IPS-18a (cell line): ENCODE results near the gene SSPN.

Experiments
- H3K27ac ChIP-seq: one replicate; pipeline ENCODE4 v1.5.1; 2013; ENCODE audit warnings: low read length
- H3K27me3 ChIP-seq: one replicate; pipeline ENCODE4 v1.6.1; 2013; ENCODE audit warnings: mild to moderate bottlenecking, low read length; ENCODE audit not compliant: control insufficient read depth, insufficient read depth
- H3K36me3 ChIP-seq: one replicate; pipeline ENCODE4 v1.6.1; 2013; ENCODE audit warnings: low read depth, low read length; ENCODE audit not compliant: control insufficient read depth
- H3K4me1 ChIP-seq: one replicate; pipeline ENCODE4 v1.6.1; 2013; ENCODE audit warnings: low read depth, low read length; ENCODE audit not compliant: control insufficient read depth
- H3K4me3 ChIP-seq: one replicate; pipeline ENCODE4 v1.5.1; 2013; ENCODE audit warnings: low read length
- H3K9ac ChIP-seq: one replicate; pipeline ENCODE4 v1.6.1; 2013; ENCODE audit warnings: mild to moderate bottlenecking, low read length, moderate library complexity
- H3K9me3 ChIP-seq: one replicate; pipeline ENCODE4 v1.6.1; 2013; ENCODE audit warnings: low read depth, low read length; ENCODE audit not compliant: control insufficient read depth

Gene SSPN

DNA sequence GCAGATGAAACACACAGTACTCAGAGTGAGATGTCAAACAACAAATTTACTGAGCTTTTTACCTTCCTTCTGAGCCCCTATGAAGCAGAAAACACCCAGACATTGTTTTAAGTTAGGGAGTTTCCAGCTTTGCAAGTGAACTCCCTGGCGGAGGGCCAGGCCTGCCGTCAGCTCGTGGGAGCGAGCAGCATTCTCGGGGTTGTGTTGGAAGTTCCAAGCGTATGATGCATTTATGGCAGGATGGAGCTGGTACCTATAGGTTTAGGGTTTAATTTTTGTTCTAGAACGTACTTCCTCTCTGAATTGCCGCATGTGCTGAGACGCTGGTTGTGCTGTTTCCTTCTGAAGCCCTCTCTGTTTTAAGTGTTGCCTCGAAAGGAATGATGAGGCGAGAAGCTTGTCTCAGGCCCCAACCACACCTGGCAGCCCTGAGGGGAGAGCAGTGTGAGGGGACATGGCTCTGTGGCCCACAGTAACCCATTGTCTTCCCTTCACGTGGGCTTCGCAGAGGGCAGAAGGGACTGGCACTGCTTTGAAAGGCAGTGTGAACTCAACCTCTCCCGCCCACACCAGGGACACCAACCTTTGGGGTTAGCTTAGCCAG is 76.6 kb downstream of the SSPN start:
- no peaks in the 10 kb centered on the region for H3K27me3 ChIP-seq
- peaks cover 2% of the 10 kb centered on the region for H3K4me1 ChIP-seq
- no peaks in the 10 kb centered on the region for H3K9me3 ChIP-seq
- no peaks in the 10 kb centered on the region for H3K36me3 ChIP-seq
- H3K27ac ChIP-seq, result no peak overlapping the region
- no peak overlapping the region for H3K9ac ChIP-seq
- no peak overlapping the region for H3K4me3 ChIP-seq

- no peaks in the 10 kb centered on the region for H3K27me3 ChIP-seq
- peaks cover 2% of the 10 kb centered on the region for H3K4me1 ChIP-seq
- H3K9me3 ChIP-seq, result no peaks in the 10 kb centered on the region
- H3K27ac ChIP-seq, result no peak overlapping the region
- no peak overlapping the region for H3K4me3 ChIP-seq
- H3K36me3 ChIP-seq, result no peaks in the 10 kb centered on the region
- H3K9ac ChIP-seq, result no peak overlapping the region
Measured at GRCh38 chr12:26272851-26273250, 77.5 kb downstream of the SSPN start.

DNA sequence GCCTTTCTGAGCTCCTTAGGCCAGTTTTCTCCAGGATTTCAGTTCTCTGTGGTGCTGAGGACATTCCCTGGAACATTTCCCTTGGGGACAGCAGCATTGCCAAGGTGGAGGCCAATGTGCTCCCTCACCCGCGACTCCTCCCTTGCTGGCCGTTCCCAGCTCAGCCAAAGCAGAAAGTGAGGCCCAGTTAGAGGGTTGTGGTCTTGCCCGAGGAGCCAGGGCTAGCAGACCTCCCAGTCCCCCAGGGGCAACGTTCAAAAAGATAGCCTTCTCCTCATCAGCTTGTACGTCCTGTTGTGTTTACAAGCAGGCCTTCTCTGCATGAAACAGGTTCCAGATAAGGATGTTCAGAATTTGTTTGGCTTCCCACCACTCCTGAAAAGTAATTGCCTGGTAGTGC is 78.4 kb downstream of the SSPN start:
- Histone ChIP-seq H3K4me1 (peaks cover 2% of the 10 kb centered on the region), H3K27ac (no peak overlapping the region), H3K27me3 (no peaks in the 10 kb centered on the region), H3K9ac (no peak overlapping the region), H3K4me3 (no peak overlapping the region), H3K9me3 (no peaks in the 10 kb centered on the region), H3K36me3 (no peaks in the 10 kb centered on the region)

DNA sequence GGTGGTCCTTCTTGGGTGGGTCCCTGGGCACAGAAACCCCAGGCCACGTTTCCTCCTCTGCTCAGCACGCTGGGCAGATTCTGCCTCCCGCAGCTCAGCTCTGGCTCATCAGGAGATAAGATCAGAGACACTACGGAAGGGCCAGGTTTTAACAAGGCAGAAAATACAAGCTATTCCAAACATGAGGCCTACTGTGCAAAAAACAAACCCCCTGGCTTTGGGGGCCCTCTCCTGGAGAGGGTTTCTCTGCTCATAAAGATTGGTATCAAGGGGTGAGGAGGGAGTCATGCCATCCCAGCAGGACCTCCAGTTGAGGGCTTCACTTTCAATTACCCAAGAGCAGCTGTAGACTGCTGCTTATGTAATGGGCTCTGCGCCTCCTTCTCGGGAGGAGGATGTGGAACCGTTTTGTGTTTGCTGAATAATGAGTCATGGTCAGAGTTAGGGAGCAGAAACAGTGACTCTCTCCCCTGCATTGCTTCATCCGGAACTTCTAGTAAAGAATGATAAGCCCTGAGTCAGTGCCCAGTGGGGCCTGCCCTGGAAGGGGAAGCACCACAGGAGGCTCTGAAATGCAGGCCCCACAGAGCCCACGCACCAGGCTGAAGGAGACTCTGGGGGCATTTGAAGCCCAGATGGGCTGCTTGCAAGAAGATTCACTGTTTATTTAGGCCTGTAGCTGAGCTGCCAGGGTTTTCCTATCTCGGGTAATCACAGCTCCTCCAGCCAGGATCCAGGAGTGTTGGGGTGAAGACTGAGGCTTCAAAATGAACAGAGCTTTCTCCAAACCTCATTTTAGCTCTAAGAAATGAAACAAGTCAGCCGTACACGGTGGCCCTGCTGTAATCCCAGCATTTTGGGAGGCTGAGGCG is 79.3 kb downstream of the SSPN start:
- Histone ChIP-seq H3K27me3 (no peaks in the 10 kb centered on the region), H3K9me3 (no peaks in the 10 kb centered on the region), H3K27ac (no peak overlapping the region), H3K4me1 (peaks cover 2% of the 10 kb centered on the region), H3K4me3 (no peak overlapping the region), H3K9ac (no peak overlapping the region), H3K36me3 (no peaks in the 10 kb centered on the region)

DNA sequence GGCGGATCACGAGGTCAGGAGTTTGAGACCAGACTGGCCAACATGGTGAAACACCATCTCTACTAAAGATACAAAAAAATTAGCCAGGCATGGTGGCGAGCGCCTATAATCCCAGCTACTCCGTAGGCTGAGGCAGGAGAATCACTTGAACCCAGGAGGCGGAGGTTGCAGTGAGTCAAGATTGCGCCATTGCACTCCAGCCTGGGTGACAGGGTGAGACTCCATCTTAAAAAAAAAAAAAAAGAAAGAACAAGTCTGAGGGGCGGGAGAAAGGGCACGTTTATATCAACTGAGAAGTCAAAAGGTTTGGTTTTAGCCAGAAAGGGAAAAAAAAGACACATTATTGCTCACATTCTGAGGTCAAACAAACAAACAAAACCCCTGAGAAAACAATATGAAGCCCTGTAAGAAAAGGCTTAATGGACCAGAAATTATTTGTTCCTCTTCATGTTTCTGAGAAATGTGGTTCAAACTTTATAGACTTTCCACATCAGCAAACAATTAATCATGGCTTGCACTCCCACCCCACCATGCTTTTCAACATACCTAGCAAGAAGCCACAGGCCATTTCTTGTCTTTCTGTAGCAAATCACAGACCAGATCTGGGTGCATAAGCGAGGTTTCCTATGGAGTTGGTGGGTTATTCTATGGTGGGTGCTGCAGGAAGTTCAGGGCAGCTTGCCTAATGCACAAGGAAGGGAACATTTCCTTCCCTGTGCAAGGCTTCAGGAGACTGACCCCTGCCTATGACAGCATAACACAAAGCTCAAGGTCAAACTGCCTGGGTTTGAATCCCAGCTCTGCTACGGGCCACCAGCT is 80.1 kb downstream of the SSPN start:
- no peak overlapping the region for H3K4me3 ChIP-seq
- no peaks in the 10 kb centered on the region for H3K9me3 ChIP-seq
- H3K36me3 ChIP-seq, result no peaks in the 10 kb centered on the region
- no peak overlapping the region for H3K27ac ChIP-seq
- no peak overlapping the region for H3K9ac ChIP-seq
- H3K27me3 ChIP-seq, result no peaks in the 10 kb centered on the region
- peaks cover 2% of the 10 kb centered on the region for H3K4me1 ChIP-seq

- Histone ChIP-seq H3K4me1 (peaks cover 1% of the 10 kb centered on the region), H3K27me3 (no peaks in the 10 kb centered on the region), H3K27ac (no peak overlapping the region), H3K9me3 (no peaks in the 10 kb centered on the region), H3K9ac (no peak overlapping the region), H3K4me3 (no peak overlapping the region), H3K36me3 (no peaks in the 10 kb centered on the region)
Measured at GRCh38 chr12:26276709-26277108, 81.3 kb downstream of the SSPN start.

GRCh38 chr12:26277506-26278246 is 82.3 kb downstream of the SSPN start:
- no peak overlapping the region for H3K27ac ChIP-seq
- no peaks in the 10 kb centered on the region for H3K4me1 ChIP-seq
- H3K9ac ChIP-seq, result no peak overlapping the region
- H3K27me3 ChIP-seq, result no peaks in the 10 kb centered on the region
- no peak overlapping the region for H3K4me3 ChIP-seq
- no peaks in the 10 kb centered on the region for H3K9me3 ChIP-seq
- no peaks in the 10 kb centered on the region for H3K36me3 ChIP-seq

DNA sequence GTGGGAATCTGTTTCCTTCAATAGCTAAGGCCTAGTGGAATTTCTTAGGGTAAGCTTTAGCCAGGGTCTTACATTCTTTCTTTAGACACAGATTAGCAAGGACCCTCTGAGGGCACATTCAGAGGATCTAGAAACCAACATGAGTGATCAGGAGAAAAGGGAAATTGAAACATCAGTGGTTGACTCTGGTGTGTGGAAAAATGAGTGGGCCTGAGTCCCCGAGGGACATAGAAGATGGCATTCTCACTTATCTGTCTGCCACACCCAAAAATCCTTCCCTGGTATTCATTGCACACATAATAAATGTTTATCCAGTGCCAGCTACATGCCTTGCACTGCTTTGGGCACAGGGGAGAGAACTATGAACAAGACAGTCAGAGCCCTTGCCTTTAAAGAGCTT is 82.9 kb downstream of the SSPN start:
- H3K36me3 ChIP-seq, result no peaks in the 10 kb centered on the region
- H3K27me3 ChIP-seq, result no peaks in the 10 kb centered on the region
- no peaks in the 10 kb centered on the region for H3K4me1 ChIP-seq
- no peak overlapping the region for H3K4me3 ChIP-seq
- no peaks in the 10 kb centered on the region for H3K9me3 ChIP-seq
- no peak overlapping the region for H3K27ac ChIP-seq
- H3K9ac ChIP-seq, result no peak overlapping the region

DNA sequence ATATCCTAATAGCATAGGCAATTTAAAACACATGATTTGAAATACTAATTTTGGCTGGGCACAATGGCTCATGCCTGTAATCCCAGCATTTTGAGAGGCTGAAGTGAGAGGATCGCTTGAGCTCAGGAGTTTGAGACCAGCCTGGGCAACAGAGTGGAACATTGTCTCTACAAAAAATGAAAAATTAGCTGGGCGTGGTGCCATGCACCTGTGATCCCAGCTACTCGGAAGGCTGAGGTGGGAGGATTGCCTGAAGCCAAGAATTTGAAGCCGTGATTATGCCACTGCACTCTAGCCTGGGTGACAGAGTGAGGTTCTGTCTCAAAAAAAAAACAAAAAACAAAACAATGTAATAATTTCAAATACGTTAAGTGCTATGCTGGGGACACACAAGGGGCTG is 83.3 kb downstream of the SSPN start:
- no peak overlapping the region for H3K27ac ChIP-seq
- no peaks in the 10 kb centered on the region for H3K27me3 ChIP-seq
- H3K4me3 ChIP-seq, result no peak overlapping the region
- no peaks in the 10 kb centered on the region for H3K36me3 ChIP-seq
- H3K9ac ChIP-seq, result no peak overlapping the region
- H3K9me3 ChIP-seq, result no peaks in the 10 kb centered on the region
- no peaks in the 10 kb centered on the region for H3K4me1 ChIP-seq

- Histone ChIP-seq H3K4me3 (no peak overlapping the region), H3K9ac (no peak overlapping the region), H3K27ac (no peak overlapping the region), H3K4me1 (no peaks in the 10 kb centered on the region), H3K9me3 (no peaks in the 10 kb centered on the region), H3K27me3 (no peaks in the 10 kb centered on the region), H3K36me3 (no peaks in the 10 kb centered on the region)
Measured at GRCh38 chr12:26279091-26279490, 83.7 kb downstream of the SSPN start.

- no peaks in the 10 kb centered on the region for H3K36me3 ChIP-seq
- H3K27ac ChIP-seq, result no peak overlapping the region
- H3K9ac ChIP-seq, result no peak overlapping the region
- no peaks in the 10 kb centered on the region for H3K9me3 ChIP-seq
- H3K27me3 ChIP-seq, result no peaks in the 10 kb centered on the region
- no peak overlapping the region for H3K4me3 ChIP-seq
- H3K4me1 ChIP-seq, result no peaks in the 10 kb centered on the region
Measured at GRCh38 chr12:26279908-26280307, 84.5 kb downstream of the SSPN start.
